ENCODE measurements around the gene ZKSCAN4.

- TF ChIP-seq CTCF (IDR thresholded peaks at IDR 0.05), result no peak
- TF ChIP-seq HMGXB4 (CRISPR knock-in tag; IDR thresholded peaks at IDR 0.05), result no peak
- TF ChIP-seq TP53 (CRISPR knock-in tag; IDR thresholded peaks at IDR 0.05), result no peak
- TF ChIP-seq ZNF121 (CRISPR knock-in tag; IDR thresholded peaks at IDR 0.05), result no peak
- no peak for TF ChIP-seq FOXP4 (CRISPR knock-in tag; IDR thresholded peaks at IDR 0.05)
- no peak for TF ChIP-seq MAX (CRISPR knock-in tag; IDR thresholded peaks at IDR 0.05)
- no peak for TF ChIP-seq ELF4 (CRISPR knock-in tag; IDR thresholded peaks at IDR 0.05; ENCODE audit: low read depth)
- TF ChIP-seq TEAD4 (CRISPR knock-in tag; IDR thresholded peaks at IDR 0.05), result no peak
- no peak for TF ChIP-seq MLX (CRISPR knock-in tag; IDR thresholded peaks at IDR 0.05)
- TF ChIP-seq KAT7 (CRISPR knock-in tag; IDR thresholded peaks at IDR 0.05; ENCODE audit: borderline replicate concordance), result no peak
- TF ChIP-seq ATF3 (CRISPR knock-in tag; conservative IDR thresholded peaks at IDR 0.05), result no peak
- no peak for TF ChIP-seq IRF1 (CRISPR knock-in tag; IDR thresholded peaks at IDR 0.05)
- no peak for TF ChIP-seq SP1 (CRISPR knock-in tag; conservative IDR thresholded peaks at IDR 0.05)
Measured at GRCh38 chr6:28209753-28210535, 42.1 kb downstream of the ZKSCAN4 start.
